Right lung (tissue), 5 donors: ENCODE results near the gene CCDC154. TPM values are rescaled to one million over a fixed set of nuclear protein-coding genes. Genes with fewer than 3 reads are reported as not detected.

Experiments
- DNase-seq, 2 donors: peaks; one replicate each; pipeline ENCODE4 v3.0.0-alpha.2; 2013
- polyA plus RNA-seq, 5 donors: library from polyadenylated mRNA; unstranded; fragments of 120-200 nt; gene quantifications; one replicate each; pipeline versions ENCODE4 v1.2.1 to v1.2.3, GENCODE V29; 2013; ENCODE audit warnings: inconsistent platforms in 1 of 5, low replicate concordance in 1 of 5; ENCODE audit not compliant: insufficient read length in 5 of 5, insufficient read depth in 1 of 5

Gene CCDC154
- polyA plus RNA-seq, 5 donors, result 4.0 to 10.0 (median 9.4) TPM

GRCh38 chr16:1425616-1426370 lies 18.6 kb downstream of the CCDC154 start:
- DNase-seq, result no peak

GRCh38 chr16:1424028-1424427 lies 20.3 kb downstream of the CCDC154 start:
- DNase-seq, result no peak

DNA sequence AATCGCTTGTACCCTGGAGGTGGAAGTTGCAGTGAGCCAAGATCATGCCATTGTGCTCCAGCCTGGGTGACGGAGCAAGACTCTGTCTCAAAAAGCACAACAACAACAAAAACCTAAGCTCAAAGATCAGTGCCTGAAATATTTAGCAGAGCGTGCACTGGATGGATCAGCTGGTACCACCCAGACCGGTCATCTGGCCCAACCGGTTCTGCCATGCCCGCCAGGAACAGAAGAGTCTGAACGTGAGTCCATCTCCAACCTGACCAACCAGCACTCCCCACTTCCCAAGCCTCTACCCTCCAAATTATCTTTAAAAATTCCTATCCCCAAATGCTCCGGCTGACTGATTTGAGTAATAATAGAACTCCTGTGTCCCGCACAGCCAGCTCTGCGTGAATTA lies 22.3 kb downstream of the CCDC154 start:
- DNase-seq, result no peak

GRCh38 chr16:1420111-1420539 lies 24.2 kb downstream of the CCDC154 start:
- no peak for DNase-seq

DNA sequence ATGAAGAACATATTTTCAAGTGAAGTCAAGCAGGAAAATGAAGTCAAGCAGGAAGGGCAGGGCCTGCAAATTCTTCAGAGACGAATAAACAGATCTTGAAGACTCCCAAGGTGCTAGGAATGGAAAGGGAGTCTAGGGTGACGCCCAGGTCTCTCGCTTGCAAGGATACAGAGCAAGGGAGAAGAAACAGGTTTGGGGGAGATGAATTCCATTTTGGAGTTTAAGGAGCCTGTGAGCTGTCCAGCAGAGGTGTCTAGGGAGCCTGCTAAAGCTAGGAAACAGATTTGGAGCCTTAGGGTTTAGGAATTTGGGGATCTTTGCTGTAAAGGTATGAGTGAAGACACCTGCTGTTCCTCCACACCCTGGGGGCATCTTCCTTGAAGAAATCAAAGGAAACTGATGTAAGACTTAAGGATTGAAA lies 27.8 kb downstream of the CCDC154 start:
- DNase-seq, result no peak

DNA sequence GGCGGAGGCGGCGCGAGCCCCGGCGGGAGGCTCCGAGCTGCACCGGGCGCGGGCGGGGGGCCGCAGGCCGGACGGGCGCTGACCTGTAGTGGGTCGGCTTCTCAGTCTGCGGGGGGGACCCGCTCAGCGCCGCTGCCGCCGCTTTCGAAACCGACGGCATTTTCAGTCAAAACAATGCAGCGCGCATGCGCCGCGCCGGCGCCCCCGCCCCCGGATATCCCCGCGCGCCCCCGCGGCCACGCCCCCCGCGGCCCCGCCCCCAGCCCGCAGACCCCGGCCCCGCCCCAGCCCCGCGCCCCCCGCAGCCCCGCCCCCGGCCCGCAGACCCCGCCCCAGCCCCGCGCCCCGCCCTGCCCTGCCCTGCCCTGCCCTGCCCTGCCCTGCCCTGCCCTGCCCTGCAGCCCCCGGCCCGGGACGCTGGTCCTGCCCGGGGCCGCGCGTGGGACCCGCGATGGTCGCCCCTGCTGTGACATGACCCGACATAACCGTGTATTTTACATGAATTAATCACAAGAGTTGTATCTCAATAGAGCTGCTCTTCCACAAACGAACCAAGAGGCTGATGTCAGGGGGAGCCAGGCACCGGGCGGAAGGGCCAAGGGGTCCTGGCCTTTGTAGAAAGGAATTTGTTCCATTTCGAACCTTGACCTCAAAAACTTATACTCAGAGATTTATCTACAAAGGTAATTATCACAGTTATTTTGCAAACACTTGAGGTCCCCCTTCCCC lies 29.7 kb downstream of the CCDC154 start, which contains the start of gene UNKL:
Gene UNKL, minus strand, starts transcription at position 173 of the 729 bp plus-strand sequence. Its CDS starts 13 bp downstream, at position 160.
- peak; percentile 73 to 75 for DNase-seq

GRCh38 chr16:1413684-1414531 lies 30.4 kb downstream of the CCDC154 start:
- no peak for DNase-seq

- no peak for DNase-seq
Observed at GRCh38 chr16:1412847-1413246, 31.5 kb downstream of the CCDC154 start.

DNA sequence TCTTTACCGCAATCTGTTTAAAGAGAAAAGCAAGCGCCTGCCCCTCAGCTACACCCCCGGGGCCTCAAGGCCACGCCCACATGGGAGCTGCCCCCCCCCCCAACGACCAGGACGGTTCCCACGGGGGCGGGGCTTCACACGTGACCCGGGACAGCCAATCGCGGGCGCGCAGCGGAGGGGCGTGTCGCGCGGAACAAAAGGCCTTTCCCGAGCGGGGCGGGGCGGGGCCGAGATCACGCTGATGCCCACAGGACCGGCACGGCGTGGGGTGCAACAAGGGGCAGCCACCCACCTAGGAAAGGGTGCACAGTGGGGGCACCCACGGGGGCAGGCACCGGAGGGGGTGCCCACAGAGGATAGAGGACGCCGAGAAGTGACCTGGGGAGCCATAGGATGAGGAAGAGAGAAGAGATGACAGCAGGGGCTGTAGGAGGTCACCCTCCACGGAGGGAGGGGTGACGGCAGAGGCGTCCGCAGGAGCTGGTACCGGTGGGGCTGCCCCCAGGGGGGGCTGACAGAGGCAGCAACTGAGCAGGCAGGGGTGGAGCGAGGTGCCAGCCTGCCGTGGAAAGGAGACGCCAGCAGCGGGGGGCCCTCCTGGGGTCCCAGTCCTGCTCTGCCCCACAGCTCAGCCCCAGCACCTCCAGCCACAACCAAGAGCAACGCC lies 36.1 kb downstream of the CCDC154 start:
- peak; percentile 88 to 90 for DNase-seq

GRCh38 chr16:1407753-1408152 lies 36.6 kb downstream of the CCDC154 start:
- DNase-seq, result no peak

DNA sequence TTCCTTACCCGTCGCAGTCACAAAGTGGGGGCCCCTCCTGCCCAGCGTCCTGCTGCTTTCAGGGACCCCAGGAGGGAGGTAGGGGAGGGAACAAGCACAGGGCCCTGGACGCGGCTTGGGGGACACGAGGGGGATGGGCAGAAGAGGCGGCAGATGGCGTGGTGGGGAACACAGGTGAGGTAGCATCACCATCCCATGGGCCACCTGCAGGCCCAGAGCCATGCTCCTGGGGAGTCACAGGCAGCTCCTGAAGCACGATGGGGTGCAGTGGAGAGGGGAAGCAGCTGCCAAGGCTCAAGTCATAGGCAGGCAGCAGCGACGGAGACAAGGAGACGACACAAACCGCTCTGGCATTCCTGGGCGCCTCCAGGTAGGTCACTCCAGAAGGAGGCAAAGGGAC lies 40.6 kb downstream of the CCDC154 start:
- no peak for DNase-seq

DNA sequence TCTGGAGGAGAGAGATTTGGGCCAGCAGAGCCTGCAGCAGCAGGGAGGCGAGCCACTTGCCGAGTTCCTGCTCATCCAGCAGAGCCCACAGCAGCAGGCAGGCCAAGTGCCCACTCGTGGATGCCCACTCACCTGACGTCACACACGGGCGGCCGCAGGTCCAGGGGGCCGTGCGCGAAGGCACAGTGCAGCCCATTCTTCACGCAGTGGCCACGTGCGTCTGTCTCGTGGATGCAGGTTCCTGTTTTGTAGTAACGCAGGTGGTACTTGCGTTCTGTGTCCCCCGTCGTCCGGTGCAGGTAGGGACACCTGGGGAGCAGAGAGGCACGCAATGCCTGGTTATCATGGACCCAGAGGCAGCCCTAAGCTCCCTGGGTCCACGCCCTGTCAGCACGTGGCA lies 41.3 kb downstream of the CCDC154 start:
- DNase-seq, result no peak

DNA sequence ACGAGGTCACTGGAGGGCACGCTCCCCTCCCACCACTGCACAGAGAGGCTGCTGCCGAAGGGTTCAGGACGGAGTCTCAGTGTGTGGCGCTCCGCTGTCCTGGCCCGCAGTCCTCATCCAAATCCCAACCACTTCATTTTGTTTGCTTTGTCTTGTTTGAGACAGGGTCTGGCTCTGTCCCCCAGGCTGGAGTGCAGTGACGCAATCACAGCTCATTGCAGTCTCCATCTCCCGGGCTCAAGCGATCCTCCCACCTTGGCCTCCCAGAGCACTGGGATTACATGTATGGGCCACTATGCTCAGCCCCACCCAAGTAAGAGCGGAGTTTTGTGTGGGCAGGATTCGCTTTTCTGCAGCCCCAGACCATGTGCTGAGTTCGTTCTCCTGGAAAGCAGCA lies 42.6 kb downstream of the CCDC154 start:
- DNase-seq, result no peak

DNA sequence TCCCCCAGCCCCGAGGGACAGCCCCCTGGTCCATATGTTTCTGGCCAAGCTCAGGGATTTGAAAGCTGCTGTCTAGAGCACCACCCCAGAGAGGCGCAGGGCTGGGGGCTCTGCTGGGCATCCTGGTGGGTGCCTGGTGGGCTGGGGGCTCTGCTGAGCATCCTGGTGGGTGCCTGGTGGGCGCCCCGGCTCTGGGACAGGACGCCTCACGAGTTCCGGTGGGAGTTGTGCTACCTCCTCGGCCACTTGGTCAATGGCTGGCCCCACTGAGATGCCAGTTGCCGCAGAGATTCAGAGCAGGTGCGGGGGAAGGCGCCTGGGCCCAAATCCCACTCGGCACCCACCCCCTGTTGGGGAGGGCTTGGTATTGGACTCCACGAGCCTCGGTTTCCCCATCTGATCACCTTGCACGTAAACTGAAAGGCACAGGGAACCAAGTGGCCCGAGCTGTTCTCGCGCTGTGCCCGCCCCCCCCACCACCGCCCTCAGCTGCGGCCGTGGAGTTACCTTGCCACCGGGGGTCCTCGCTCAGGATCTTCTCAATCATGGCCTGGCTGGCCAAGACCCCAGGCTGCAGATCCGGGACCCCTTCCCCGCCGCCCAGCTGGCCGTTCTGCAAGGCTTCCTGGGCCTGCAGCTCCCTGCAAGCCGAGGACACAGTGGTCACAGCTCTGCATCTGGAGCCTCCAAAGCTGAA lies 43.1 kb downstream of the CCDC154 start:
- DNase-seq, result no peak

DNA sequence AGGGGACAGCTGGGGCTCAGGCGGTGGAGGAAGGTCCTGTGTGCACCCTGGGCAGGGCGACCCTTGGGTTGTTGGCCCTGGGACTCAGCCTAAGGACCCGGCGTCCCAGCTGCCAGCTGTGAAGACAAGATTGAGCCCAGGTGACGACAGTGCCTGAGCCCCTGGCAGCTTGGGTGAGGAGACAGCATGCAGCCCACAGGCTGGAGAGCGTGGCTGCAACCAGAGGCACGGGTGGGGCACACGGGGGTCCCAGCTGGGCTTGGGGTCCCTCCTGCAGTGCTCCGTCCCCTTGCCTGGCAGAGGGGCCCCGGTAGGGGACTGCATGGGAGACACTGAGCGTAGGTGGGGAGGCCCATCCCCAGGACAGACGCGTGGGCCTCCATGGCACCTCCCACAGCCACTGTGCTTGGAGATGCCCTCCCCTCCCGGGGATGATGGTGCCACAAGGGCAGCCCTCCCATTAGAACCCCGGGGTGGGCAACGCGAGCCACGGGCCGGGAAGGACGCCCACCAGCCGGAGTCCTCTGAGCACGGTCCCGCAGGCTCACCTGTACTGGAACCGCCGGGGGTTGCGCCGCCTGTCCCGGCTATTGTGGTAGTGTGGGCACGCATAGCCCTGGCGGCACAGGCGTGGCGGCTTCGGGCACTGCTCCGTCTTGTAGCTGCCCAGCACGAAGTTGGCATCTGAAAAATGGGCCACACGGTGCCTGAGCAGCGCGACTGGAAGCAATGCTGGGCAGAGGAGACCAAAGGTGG lies 45.4 kb downstream of the CCDC154 start:
- no peak for DNase-seq

DNA sequence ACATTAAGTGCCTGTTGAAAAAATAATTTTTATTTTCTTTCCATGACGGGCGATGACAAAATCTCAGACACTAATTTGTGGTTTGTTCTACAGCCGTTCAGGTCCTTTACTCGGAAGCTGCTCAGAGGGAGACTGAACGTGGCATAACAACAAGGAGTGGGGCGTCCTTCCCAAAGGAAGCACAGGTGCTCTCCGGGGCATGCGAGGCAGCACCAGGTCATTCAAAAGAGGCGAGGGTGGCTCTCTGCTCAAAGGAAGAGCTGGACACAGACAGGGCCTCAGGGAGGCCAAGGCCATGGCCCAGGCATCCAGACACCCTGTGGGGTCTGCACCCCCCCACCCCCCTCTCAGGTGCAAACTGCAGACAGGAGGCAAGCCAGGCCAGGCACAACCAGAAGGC lies 46.0 kb downstream of the CCDC154 start:
- DNase-seq, result no peak

DNA sequence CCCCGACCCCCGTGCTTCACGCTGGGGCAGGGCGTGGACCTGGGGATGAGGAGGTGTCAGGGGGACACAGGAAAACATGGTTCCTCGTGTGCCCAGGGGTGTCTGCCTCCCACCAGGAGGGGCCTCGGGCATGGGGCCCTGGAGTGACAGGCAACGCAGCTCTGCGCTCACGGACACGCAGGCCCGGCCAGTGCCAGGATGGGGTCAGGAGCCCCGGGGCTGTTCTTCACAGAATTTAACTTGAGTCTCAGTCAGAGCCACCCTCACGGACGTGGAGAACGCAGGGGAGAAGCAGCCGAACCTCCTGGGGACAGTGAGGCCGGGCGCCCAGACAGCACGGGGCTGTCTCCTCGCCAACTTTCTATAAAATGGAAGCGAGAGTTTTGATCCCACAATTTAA lies 46.6 kb downstream of the CCDC154 start:
- no peak for DNase-seq

- no peak for DNase-seq
Observed at GRCh38 chr16:1395444-1396031, 48.8 kb downstream of the CCDC154 start.

- DNase-seq, result no peak
Observed at GRCh38 chr16:1394367-1394951, 49.9 kb downstream of the CCDC154 start.
